HG03565 (cell line): ENCODE measurements around the gene MATCAP1.

ENCODE experiments used
- ATAC-seq: cut with Tn5 transposase; IDR thresholded peaks from one replicate; pipeline ENCODE4 v1.9.1; 2021; ENCODE audit warnings: mild to moderate bottlenecking, moderate library complexity; ENCODE audit not compliant: unreplicated experiment

MATCAP1 gene

GRCh38 chr16:67183627-67184452 lies at the start of gene MATCAP1:
TSS of gene MATCAP1 (minus strand) at chr16:67183963. CDS start at chr16:67180610, 3,353 bp downstream.
- peak; percentile 76 for ATAC-seq

GRCh38 chr16:67230809-67231660 lies 47.3 kb upstream of the MATCAP1 start:
- no peak for ATAC-seq

GRCh38 chr16:67229906-67230808 lies 46.4 kb upstream of the MATCAP1 start:
- no peak for ATAC-seq

- no peak for ATAC-seq
These were observed 45.1 kb upstream of the MATCAP1 start for GRCh38 chr16:67228905-67229304.

- ATAC-seq, result no peak
These were observed 44.4 kb upstream of the MATCAP1 start for GRCh38 chr16:67228034-67228785.

- no peak for ATAC-seq
These were observed 43.8 kb upstream of the MATCAP1 start for GRCh38 chr16:67227567-67227921.

GRCh38 chr16:67226804-67227566 lies 43.2 kb upstream of the MATCAP1 start, which contains the start of gene TMEM208:
TSS of gene TMEM208 (plus strand) at chr16:67227130. CDS start at chr16:67227219, 89 bp downstream.
- peak; percentile 92 for ATAC-seq

GRCh38 chr16:67226295-67226803 lies 42.6 kb upstream of the MATCAP1 start:
- ATAC-seq, result no peak

- ATAC-seq, result no peak
These were observed 40.2 kb upstream of the MATCAP1 start for GRCh38 chr16:67223992-67224391.

GRCh38 chr16:67216612-67217490 lies 33.1 kb upstream of the MATCAP1 start:
- ATAC-seq, result no peak

- ATAC-seq, result no peak
These were observed 31.9 kb upstream of the MATCAP1 start for GRCh38 chr16:67215706-67216105.

- no peak for ATAC-seq
These were observed 29.6 kb upstream of the MATCAP1 start for GRCh38 chr16:67213197-67214019.

- no peak for ATAC-seq
These were observed 29.0 kb upstream of the MATCAP1 start for GRCh38 chr16:67212766-67213165.

- no peak for ATAC-seq
These were observed 27.9 kb upstream of the MATCAP1 start for GRCh38 chr16:67211674-67212073.

GRCh38 chr16:67210069-67210937 lies 26.5 kb upstream of the MATCAP1 start:
- ATAC-seq, result no peak

GRCh38 chr16:67209565-67209964 lies 25.8 kb upstream of the MATCAP1 start:
- no peak for ATAC-seq
